ENCODE data around the gene IKZF4.

IKZF4 gene

DNA sequence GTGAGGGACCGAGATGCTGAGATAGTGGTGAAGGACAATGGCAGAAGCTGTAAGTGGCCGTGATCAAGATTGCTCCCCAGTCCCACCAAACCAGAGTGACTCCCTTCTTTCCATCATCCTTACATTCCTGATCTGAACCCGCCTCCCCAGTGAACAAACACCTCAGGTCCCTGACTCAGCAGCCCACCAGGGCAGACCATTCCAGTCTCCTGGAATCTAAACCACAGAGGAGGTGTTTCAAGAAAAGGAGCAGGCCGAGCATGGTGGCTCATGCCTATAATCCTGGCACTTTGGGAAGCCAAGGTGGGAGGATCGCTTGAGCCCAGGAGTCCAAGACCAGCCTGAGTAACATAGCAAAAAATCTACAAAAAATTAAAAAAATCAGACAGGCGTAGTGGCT is 65.8 kb downstream of the IKZF4 start:
- DNase-seq: no peak

DNA sequence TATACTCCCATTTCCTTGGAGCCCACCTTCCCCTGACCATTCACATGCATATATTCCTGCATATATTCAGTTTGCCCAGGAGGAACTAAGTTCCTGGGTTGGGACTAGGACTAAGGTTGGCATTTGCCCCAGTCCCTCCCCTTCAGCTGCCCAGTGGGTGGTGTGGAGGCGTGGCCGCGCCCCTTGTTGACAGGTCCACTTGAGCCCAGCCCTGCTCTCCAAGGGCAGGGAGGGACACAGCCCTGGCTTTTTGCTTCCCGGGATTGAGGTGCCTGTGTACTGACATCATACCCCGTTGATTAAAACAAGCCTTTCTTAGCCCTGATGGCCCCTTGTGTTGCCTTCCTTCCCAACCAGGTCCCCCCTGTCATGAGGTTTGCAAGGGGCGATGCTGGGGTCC is 66.4 kb downstream of the IKZF4 start:
- DNase-seq: no peak
